Skin epidermis (tissue), 12 donors: ENCODE measurements around the gene UROC1.
A peak's percentile ranks its signal among the peaks of the same experiment; 100 is the strongest.

Experiments
- H3K27ac ChIP-seq, 21 experiments: fragments of 200-600 bp; sonication (generic) in 11 of 21; one replicate each; pipeline ENCODE4 v1.5.0; 2020; ENCODE audit warnings: mild to moderate bottlenecking in 3 of 21, inconsistent platforms in 2 of 21, moderate library complexity in 2 of 21
- H3K4me3 ChIP-seq, 7 experiments: fragments of 200-600 bp; sonication (generic) in 2 of 7; one replicate each; pipeline ENCODE4 v1.5.0; 2020; ENCODE audit warnings: inconsistent platforms in 2 of 7, mild to moderate bottlenecking in 2 of 7, moderate library complexity in 1 of 7

Gene UROC1

GRCh38 chr3:126485176-126485897 is 32.2 kb downstream of the UROC1 start:
- Histone ChIP-seq H3K4me3 (no peak overlapping the region), H3K27ac (no peak overlapping the region)

GRCh38 chr3:126484662-126485061 is 32.9 kb downstream of the UROC1 start:
- H3K4me3 ChIP-seq: no peak overlapping the region
- H3K27ac ChIP-seq: no peak overlapping the region

GRCh38 chr3:126484148-126484547 is 33.4 kb downstream of the UROC1 start:
- Histone ChIP-seq H3K27ac (no peak overlapping the region), H3K4me3 (no peak overlapping the region)

- Histone ChIP-seq H3K27ac (no peak overlapping the region), H3K4me3 (no peak overlapping the region)
Measured at GRCh38 chr3:126483321-126483761, 34.2 kb downstream of the UROC1 start.

GRCh38 chr3:126482503-126483255 is 34.9 kb downstream of the UROC1 start:
- Histone ChIP-seq H3K27ac (no peak overlapping the region), H3K4me3 (no peak overlapping the region)

GRCh38 chr3:126481808-126482502 is 35.6 kb downstream of the UROC1 start:
- H3K27ac ChIP-seq: no peak overlapping the region
- H3K4me3 ChIP-seq: no peak overlapping the region

- H3K27ac ChIP-seq: no peak overlapping the region
- no peak overlapping the region for H3K4me3 ChIP-seq
Measured at GRCh38 chr3:126480861-126481260, 36.7 kb downstream of the UROC1 start.

GRCh38 chr3:126480206-126480605 is 37.4 kb downstream of the UROC1 start:
- Histone ChIP-seq H3K27ac (no peak overlapping the region), H3K4me3 (no peak overlapping the region)

GRCh38 chr3:126479642-126480041 is 37.9 kb downstream of the UROC1 start:
- no peak overlapping the region for H3K27ac ChIP-seq
- no peak overlapping the region for H3K4me3 ChIP-seq

GRCh38 chr3:126478581-126479310 is 38.8 kb downstream of the UROC1 start:
- Histone ChIP-seq H3K27ac (no peak overlapping the region), H3K4me3 (no peak overlapping the region)

- H3K4me3 ChIP-seq: no peak overlapping the region
- H3K27ac ChIP-seq: peak overlapping the region in 1 of 21 experiments; percentile 86
Measured at GRCh38 chr3:126477061-126477380, 40.6 kb downstream of the UROC1 start.

GRCh38 chr3:126476166-126477060 is 41.2 kb downstream of the UROC1 start:
- peak overlapping the region; percentile 46 to 78 (median 53) for H3K4me3 ChIP-seq
- H3K27ac ChIP-seq: peak overlapping the region in 19 of 21 experiments; percentile 48 to 89 (median 81)

GRCh38 chr3:126475413-126476114 is 42.0 kb downstream of the UROC1 start, which contains the start of gene ZXDC:
TSS of gene ZXDC (minus strand) at chr3:126475891. CDS start at chr3:126475865, 26 bp downstream.
- H3K4me3 ChIP-seq: peak within 1 kb of the TSS; percentile 52 to 78 (median 66)
- H3K27ac ChIP-seq: peak within 1 kb of the TSS; percentile 75 to 92 (median 87)

- peak overlapping the region; percentile 52 to 78 (median 65) for H3K4me3 ChIP-seq
Measured at GRCh38 chr3:126474498-126475412, 42.8 kb downstream of the UROC1 start.

GRCh38 chr3:126473292-126474168 is 44.0 kb downstream of the UROC1 start:
- Histone ChIP-seq H3K4me3 (peak overlapping the region in 1 of 7 experiments; percentile 52), H3K27ac (peak overlapping the region in 2 of 21 experiments; percentile 35 to 46)

More at GRCh38 chr3:126474498-126475412, 42.8 kb downstream of the UROC1 start:
- peak overlapping the region in 20 of 21 experiments; percentile 74 to 92 (median 86) for H3K27ac ChIP-seq
